Pancreas (tissue), 10 donors: Measurements from ENCODE around the gene TMEM106B. TPM values are rescaled to one million over a fixed set of nuclear protein-coding genes. Genes with fewer than 3 reads are reported as not detected.

Experiments
- ATAC-seq, 4 donors: fragments of 200-7000 bp; cut with Tn5 transposase; one replicate each; pipeline versions ENCODE4 v1.8.0 to v1.9.1; 2020; ENCODE audit warnings: mild to moderate bottlenecking in 4 of 4, moderate library complexity in 4 of 4
- DNase-seq, 6 donors: peaks; one replicate each; pipeline ENCODE4 v3.0.0-alpha.2; 2020
- FAIRE-seq: peaks from 2 replicates; lab custom pipeline; 2012; peaks lifted over from hg19 to GRCh38; lab: Jason Lieb, UNC
- H3K27ac ChIP-seq, 4 donors: fragments of 200-600 bp; sonication (generic); 1 replicate in 3 of 4; 2 replicates in 1 of 4; pipeline versions ENCODE4 v1.5.0 to v1.8.0; 2020
- H3K27me3 ChIP-seq, 4 donors: fragments of 200-600 bp; one replicate each; pipeline ENCODE4 v1.8.0; 2021
- H3K36me3 ChIP-seq, 3 donors: fragments of 200-600 bp; sonication (generic) in 1 of 3; one replicate each; pipeline versions ENCODE4 v1.5.0 to v1.8.0; 2020 to 2021
- H3K4me1 ChIP-seq, 3 donors: fragments of 200-600 bp; one replicate each; pipeline ENCODE4 v1.8.0; 2021
- H3K4me3 ChIP-seq, 4 donors: fragments of 200-600 bp; sonication (generic) in 2 of 4; one replicate each; pipeline versions ENCODE4 v1.5.0 to v1.8.0; 2020 to 2021
- H3K9me3 ChIP-seq, 4 donors: fragments of 200-600 bp; one replicate each; pipeline ENCODE4 v1.8.0; 2021
- WGBS, 2 donors: extraction: QIAGEN DNeasy Blood & Tissue Kit; methylation state at CpG; one replicate each; pipeline ENCODE4 v1.1.7; 2013; 5-methylcytosine and 5-hydroxymethylcytosine counted together
- intact Hi-C, 3 donors: fragments of 100-400 bp; cut with DNase I; formaldehyde crosslinking; loops; one replicate each; pipeline versions ENCODE4 v1.11.1 to v1.14.2; 2022
- polyA plus RNA-seq, 2 donors: library from polyadenylated mRNA; stranded (reverse); fragments of 200-250 nt; gene quantifications; one replicate each; pipeline ENCODE4 v1.2.3, GENCODE V29; 2013
- total RNA-seq, 6 donors: library from RNA; stranded (reverse); fragmentation: NEBNext Ultra II Directional in 4 of 6; extraction: Animal tissue kit (Norgen Biotek cat#: 25700) in 4 of 6; gene quantifications; one replicate each; pipeline versions ENCODE4 v1.2.1 to v1.2.4, GENCODE V29; 2021 to 2023
- TF ChIP-seq, protein P1 (sequence below), 4 donors: fragments of 200-600 bp; sonication (generic) in 3 of 4; IDR thresholded peaks; one replicate each; pipeline versions ENCODE4 v1.5.0 to v1.8.0; 2021; ENCODE audit warnings: antibody characterized with exemption in 4 of 4
- donor health status: healthy with polysubstance abuse.
- donor health status: DM: no; HTN: no; CAD: no; lungs with moderate emphysema.
- donor health status: DM: no; HTN: no; CAD: no.
- donor health status: control.
- donor health status: control.
- donor health status: Bipolar disorder and iron deficiency.
- donor health status: DM: yes; HTN: yes; CAD: no.
- donor health status: DM: no; HTN: no; CAD: no.
- donor health status: DM: no; HTN: no; CAD: no.
- donor health status: DM: yes; HTN: yes; CAD: no.

Gene TMEM106B
- total and polyA plus RNA-seq, 8 donors, result 4.4 to 29.6 (median 17.5) TPM

GRCh38 chr7:12289996-12290395, 78.9 kb downstream of the TMEM106B start:
- intact Hi-C loops, result no loop called here
- DNase-seq (no peak), ATAC-seq (no peak), FAIRE-seq (no peak)
- TF ChIP-seq, protein P1, sequence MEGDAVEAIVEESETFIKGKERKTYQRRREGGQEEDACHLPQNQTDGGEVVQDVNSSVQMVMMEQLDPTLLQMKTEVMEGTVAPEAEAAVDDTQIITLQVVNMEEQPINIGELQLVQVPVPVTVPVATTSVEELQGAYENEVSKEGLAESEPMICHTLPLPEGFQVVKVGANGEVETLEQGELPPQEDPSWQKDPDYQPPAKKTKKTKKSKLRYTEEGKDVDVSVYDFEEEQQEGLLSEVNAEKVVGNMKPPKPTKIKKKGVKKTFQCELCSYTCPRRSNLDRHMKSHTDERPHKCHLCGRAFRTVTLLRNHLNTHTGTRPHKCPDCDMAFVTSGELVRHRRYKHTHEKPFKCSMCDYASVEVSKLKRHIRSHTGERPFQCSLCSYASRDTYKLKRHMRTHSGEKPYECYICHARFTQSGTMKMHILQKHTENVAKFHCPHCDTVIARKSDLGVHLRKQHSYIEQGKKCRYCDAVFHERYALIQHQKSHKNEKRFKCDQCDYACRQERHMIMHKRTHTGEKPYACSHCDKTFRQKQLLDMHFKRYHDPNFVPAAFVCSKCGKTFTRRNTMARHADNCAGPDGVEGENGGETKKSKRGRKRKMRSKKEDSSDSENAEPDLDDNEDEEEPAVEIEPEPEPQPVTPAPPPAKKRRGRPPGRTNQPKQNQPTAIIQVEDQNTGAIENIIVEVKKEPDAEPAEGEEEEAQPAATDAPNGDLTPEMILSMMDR (IDR thresholded peaks at IDR 0.05), result no peak
- 73 to 87% methylated on average over 6 of the region's 6 CpGs for WGBS, 2 donors
- Histone ChIP-seq H3K4me3 (no peak overlapping the region), H3K27me3 (no peaks in the 10 kb centered on the region), H3K27ac (no peak overlapping the region), H3K36me3 (no peaks in the 10 kb centered on the region), H3K9me3 (no peaks in the 10 kb centered on the region), H3K4me1 (no peaks in the 10 kb centered on the region)

DNA sequence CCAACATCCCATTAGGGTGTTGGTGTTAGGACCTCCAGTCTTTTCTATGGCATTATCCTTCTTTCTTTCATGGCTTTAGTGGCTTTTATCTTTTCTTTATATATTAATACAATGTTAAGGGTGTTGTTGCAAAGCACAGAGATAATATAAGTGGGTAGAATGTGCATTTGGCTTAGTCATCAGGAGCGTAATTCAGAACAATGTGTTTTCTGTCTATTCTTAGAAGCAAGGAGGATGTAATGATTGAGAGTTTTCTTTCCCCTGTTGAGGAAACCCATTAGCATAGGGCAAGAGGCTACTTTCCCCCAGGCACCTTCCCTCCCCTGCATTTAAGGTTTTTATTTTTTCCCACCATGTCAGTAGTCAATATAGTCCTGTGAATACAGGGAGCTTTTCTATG, 79.7 kb downstream of the TMEM106B start:
- FAIRE-seq (no peak), DNase-seq (no peak), ATAC-seq (no peak)
- H3K9me3 ChIP-seq, result no peaks in the 10 kb centered on the region
- intact Hi-C loops, result no loop called here
- 88 to 92% methylated on average over 1 of the region's 1 CpG for WGBS, 2 donors
- TF ChIP-seq, protein P1 (IDR thresholded peaks at IDR 0.05), result no peak
- H3K27ac ChIP-seq, result no peak overlapping the region
- H3K4me3 ChIP-seq, result no peak overlapping the region
- H3K36me3 ChIP-seq, result no peaks in the 10 kb centered on the region
- H3K27me3 ChIP-seq, result no peaks in the 10 kb centered on the region
- no peaks in the 10 kb centered on the region for H3K4me1 ChIP-seq

DNA sequence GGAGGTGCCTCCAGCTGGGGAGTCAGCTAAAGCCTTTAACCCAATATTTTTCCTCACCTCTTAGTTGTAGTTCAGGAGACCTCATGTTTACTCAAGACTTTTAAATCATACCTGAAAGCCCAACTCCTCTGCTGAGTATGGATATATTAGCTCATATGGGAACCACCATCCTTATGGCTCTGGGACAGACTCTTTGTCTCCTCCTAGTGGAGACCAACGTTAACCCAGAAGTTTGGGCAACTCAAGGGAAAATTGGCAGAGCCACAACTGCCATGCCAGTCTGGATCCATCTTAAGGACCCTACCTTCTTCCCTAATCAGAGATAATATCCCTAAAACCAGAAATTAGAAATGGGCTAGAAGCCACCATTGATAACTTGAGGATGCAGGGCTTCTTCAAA, 80.8 kb downstream of the TMEM106B start:
- Histone ChIP-seq H3K4me1 (no peaks in the 10 kb centered on the region), H3K9me3 (no peaks in the 10 kb centered on the region), H3K27ac (no peak overlapping the region), H3K27me3 (no peaks in the 10 kb centered on the region), H3K36me3 (no peaks in the 10 kb centered on the region), H3K4me3 (no peak overlapping the region)
- FAIRE-seq (no peak), DNase-seq (no peak), ATAC-seq (no peak)
- 47 to 76% methylated on average over 1 of the region's 1 CpG for WGBS, 2 donors
- TF ChIP-seq, protein P1 (IDR thresholded peaks at IDR 0.05), result no peak
- intact Hi-C loops, result no loop called here

Other genes with a start within 250 kb of the TMEM106B start
- 1 to 10 TPM in 3 of 6 donors, under 1 TPM in 3; 0.37 to 2.7 (median 0.78) TPM for gene VWDE, start 192.6 kb downstream of the TMEM106B start, total RNA-seq
- gene VWDE, start 192.6 kb downstream of the TMEM106B start, polyA plus RNA-seq, result 1 to 10 TPM; 2.5 to 7.9 TPM